NCI-H2196 treated with DMSO at 0.1 percent for 48 hours (cell line): Measurements from ENCODE around the gene TOP3B.
A peak's percentile ranks its signal among the peaks of the same experiment; 100 is the strongest.

ENCODE experiments used
- DNase-seq: peaks from one replicate; lab custom pipeline; 2025; ENCODE audit not compliant: unreplicated experiment; lab: John Stamatoyannopoulos, UW

TOP3B gene

DNA sequence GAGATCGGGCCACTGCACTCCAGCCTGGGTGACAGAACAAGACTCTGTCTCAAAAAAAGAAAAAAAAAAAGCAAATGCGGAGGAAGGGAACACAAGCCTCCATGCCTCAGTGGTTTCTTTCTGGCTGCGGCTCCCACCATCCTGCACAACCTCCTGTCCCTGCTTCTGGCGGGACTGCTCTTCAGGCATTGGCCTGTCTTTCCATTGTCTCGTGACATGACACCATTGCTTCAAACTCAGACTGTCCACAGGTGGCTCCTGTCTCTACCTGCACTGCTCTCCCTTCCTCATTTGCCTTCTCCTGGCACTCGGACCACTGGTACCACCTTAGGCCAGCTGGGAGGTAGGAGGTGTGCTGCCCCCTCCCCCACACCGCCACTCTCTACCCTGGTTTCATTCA is 19.3 kb downstream of the TOP3B start:
- DNase-seq, result no peak

DNA sequence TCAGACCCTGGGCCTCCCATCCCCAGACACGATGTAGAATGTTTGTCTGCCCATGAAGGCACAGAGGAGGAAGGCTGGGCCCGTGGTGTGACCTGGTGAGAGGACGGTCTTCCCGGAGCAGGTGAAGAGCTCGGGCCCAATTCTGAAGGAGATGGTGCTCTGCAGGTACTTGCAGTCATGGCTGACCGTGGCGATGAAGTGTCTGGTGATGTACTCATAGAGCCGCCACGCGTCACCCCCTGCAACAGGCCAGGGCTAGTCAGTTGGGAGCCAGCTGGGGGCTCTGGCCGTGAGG is 20.0 kb downstream of the TOP3B start:
- DNase-seq, result no peak

DNA sequence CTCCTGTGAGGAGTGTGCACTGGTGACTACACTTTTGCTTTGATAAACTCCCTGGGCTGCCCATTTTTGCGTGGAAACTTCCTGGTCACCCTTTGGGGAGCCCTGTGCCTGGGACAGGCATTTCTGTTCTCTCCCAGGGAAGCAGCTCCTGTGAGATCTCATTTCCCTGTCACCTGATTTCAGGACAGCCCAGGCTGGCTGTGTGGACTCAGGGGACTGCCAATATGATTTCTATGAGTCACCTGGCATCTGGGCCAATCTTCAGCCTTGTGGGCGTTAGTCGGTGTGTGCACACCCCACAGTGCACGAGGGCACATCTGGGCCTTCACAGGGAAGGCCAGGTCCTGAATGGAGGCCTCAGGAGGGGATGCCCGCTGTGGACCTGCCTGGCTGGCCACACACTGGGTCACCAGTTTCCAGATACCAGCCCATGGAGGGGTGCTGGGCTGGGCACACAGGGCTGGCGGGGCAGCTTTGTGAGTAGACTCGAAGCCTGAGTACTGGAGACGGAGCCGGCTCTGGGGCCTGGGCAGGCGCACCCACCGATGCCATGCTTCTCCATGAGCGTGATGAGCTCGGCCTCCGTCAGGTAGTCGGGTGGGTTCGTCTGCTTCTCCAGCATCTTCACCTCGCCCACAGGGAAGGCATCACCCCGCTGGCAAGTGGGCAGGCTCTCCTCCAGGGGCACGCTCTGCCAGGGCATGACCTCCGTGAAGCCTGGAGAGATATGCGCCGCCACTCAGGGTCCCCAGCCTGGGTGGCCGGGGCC is 20.5 kb downstream of the TOP3B start:
- DNase-seq, result no peak

DNA sequence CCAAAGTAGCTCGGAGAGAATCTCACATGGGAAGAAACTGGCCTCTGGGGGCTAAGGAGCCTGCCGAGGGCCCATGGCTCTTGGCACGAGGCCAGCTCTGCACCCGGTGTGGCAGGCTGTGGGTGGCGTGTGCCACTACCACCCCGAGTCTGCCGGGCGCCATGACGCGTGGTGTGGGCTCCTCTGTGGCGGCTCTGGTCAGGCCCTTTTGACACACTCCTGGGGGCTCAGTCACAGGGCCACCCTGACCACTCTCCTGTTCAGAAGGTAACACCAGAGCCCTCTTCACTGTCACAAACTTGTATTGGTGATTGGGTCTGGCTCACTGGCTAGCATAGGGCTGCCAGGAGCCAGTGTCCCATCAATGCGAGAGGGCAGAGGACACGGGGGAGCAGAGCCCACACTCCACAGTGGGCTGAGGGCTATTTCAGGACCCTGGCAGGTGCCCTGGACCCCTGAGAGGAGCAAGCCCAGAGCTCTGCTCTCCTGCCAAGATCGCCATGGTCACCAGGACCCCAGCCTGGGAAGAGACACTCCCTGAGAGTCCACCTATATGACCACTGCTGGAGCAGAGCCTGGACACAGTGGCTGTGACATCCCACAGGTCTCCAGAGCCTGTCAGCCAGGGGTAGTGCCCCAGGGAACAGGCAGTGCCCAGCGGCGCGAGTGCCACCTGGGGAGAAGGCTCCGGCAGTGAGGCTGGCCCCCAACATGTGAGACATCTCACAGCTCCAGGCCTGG is 21.3 kb downstream of the TOP3B start:
- DNase-seq, result no peak

DNA sequence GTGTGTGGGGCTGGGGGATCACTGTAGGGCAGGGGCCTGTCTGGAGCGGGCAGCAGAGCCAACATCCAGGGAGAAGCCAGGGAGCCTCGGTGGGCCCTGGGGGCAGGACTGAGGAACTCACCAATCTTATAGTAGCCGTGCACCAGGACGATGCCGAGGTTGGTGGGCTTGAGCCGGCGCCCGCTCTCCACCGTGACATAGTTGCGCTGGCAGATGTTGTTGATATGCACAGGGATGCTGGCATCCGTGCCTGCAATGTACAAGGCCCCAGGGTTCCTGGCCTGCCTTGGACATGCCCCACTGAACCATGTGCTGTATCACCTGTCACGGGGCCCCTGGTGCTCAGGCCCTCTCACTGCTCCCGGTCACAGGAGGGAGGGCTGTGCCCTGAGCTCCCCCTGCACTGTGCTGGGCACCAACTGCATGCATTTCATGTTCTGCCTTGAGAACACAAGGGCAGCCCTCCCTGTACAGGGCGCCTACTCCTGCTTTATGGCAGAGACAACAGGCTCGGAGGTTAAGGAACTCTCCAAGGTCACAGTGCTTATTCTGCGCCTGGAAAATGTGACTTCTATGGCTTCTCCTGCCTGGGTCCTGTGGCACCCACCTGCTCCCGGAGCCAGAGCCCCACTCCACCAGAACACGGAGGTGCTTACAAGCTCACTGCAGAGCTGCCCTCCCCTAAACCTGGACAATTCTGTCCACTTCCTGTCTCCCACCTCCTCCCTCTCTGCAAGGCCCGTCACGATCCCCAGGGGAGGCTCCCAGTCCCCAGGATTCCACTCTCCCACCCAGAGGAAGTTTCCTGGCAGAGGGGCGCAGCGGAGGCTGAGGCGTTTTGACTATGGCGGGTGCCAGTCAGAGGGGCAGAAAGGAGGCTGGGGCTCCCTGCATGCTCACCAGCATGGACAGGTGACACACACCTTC is 22.1 kb downstream of the TOP3B start:
- no peak for DNase-seq

DNA sequence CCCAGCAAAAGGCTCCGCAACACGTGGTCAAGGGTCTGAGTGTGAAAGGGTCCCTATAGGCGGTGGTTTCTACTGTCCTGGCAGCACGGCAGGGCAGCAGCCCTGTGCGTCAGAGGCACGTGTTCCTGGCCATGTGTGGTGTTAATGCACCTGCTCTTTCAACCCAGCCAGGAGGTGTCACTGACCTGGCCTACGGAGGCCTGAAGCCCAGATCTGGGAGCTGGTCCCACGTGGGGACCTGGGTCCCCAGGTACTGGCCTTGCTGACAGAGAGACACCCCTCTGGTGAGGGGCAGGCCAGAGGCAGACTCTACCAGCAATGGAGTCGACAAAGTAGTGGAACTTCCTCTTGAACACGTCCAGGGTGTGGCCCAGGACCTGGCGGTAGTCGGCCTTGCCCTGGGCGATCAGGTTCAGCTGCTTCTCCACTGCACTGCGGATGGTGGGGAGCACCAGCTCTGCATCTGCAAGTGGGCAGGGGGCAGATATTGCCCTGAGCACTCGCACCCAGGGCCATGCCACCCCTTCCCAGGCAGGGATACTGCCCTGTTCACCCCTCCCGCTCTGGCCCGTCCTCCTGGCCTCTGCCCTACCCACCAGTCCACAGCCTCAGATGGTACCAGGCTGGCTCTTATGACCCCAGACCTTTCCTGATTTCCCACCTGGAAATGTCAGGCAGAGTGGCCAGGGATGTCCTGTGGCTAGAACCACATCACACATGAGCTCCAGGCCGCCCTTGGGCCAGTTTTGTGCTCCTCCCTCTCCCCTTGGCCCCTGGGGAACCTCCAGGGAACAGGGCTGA is 23.1 kb downstream of the TOP3B start:
- no peak for DNase-seq

DNA sequence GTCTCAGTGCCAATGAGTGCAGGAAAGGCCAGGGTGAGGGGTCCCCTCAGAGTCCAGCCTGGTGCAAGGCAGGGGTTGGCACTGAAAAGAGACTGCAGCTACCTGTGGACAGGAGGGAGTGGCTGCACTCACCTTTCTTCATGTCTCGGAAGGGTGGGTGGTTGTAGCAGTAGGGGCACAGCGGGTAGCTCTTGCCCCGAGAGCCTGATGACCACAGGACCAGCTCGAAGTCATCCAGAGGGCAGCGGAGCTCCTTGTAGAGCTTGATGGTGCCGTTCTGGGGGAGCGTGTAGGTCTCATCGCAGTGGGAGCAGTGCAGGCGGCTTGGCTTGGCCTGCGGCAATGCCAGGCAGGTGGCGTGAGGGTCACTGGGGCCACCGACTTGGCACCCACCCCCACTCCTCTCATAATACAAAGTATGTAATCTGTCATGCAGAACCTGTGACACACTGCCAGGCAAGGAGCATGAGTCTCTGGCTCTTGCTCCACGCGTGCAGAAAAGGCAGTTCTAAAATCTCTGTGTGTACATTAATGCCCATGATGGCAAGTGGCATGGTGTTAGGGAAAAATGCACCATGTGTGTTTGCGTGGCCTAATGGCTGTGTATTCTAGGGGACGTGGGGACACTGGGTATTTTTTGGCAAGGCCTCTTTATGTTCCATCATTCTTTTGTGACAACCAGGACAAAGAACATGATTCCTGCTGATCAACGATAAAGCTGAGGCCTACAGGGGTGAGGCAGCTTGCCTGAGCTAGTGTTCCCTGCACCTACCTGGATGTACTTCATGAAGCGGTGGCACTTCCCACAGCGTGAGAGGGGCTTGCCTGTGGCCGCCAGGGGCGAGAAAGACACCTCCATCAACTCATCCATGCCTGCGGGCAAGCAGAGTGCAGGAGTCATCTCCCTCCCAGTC is 24.0 kb downstream of the TOP3B start:
- no peak for DNase-seq

DNA sequence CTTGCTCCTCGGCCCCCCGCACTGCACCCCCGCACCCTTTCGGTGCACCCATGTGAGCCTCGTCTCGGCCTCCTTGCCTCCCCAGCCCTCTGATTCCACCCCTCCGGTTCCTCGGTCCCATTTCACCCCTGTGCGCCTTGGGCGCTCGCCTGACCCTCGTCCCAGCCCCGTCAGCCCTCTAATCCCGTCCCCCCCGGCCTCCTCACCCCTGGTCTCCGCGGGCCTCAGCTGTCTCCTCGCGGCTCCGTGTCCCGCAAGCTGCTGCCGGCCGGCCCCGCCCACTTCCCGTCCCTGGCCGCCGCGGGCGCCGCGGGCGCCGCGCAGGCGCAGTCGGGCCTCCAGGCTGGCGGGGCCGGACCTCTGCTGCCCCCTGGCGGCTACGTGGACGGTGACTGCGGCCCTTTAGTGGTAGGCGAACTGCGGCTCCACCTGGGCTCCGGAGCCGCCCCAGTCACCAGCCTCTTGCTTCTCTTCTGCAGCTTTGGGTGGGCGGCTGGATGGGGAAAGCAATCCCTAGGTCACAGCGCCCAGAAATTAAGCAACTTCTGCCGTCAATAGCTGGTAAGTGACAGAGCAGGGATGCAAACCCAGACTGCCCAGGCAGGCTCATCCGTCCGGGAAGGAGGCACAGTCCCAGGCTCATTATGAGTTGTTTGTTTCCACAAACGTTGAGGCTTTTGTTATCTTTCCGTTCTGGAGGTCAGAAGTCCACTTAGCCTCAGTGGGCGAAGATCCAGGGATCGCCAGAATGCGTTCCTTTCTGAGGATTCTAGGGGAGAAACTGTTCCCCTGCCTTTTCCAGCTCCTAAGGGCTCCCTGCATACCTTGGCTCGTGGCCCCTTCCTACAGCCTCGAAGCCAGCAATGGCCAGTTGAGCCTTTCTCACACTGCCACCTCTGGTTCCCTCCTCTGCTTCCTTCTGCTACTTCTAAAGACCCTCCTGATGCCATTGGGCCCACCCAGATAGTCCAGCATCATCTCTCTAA is 29.7 kb downstream of the TOP3B start, which contains the start of gene PPM1F:
TSS of gene PPM1F (minus strand) at position 263 of the 986 bp plus-strand sequence. CDS start 6,800 bp downstream, outside the sequence.
- peak; percentile 40 for DNase-seq

DNA sequence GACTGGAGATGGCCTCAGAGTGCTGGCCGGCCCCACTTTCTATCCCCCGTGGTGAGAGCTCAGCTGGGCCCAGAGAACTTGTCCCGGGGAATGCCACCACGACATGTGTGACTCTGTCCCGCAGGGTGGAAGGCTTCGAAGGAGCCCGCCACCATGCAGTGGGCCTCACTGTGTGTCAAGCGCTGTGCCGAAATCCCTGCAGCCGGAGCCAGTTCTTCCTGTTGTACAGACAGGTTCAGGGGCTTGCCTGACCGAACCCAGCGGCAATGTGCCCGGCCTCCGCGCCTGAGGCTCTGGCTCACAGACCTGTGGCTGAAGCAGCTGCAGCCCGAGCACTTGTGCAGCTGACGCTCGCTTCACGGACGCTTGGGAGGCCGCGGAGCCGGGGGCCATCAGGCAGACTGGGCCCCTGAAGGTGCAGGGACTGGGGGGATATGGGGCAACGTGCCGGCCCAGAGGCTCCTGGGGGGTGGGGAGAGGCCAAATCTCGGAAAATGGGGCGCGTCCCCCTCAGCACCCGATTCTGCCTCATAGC is 30.6 kb downstream of the TOP3B start:
- no peak for DNase-seq

DNA sequence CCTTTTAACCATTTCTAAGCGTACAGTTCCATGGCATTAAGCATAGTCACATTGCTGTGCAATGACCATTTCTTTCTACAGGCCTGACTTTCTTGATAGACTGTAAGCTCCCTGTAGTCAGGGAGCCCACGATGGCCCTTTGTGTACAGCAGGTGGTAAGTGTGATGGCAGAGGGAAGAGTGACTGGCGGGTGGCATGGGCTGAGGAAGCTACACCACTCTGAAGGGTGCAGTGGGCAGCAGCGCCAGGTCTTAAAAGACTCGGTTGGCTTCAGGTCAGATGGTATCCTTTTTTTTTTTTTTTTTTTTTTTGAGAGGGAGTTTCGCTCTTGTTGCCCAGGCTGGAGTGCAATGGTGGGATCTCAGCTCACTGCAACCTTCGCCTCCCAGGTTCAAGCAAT is 31.5 kb downstream of the TOP3B start:
- DNase-seq, result no peak

DNA sequence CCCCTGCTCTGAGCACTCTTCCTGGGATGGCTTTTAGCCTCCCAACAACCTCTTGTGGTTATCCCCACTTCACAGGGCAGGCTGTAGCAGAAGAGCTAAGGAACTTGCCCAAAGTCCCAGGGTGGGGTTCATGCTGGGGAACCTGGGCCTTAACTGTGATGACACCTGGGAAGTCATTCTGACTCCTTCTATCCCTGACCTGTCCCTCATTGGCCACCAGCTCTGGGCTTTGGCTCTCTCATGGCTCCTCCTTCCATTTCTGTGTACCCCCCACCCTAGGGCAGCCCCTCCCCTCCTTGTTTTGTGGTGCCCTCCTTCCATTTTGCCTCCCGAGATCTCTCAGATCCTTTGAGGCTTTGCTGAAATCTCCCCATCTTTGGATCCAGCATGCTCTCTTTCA is 32.6 kb downstream of the TOP3B start:
- DNase-seq, result no peak

DNA sequence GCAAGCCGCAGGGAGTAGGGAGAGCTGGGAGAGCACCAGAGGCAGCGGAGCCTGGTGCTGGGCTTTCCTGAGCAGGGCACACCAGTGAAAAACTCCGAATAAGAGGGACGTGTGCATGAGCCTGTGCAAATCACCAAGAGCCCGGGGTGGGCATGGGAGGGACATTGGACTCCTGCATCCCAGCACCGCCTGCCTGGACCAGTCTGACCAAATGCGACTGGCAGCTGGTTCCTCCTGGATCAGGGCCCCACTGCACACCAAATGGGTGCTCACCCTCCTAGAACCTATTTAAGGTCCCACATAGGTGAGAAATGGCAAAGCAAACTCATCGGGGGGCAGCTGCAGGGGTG is 33.0 kb downstream of the TOP3B start:
- DNase-seq, result no peak

DNA sequence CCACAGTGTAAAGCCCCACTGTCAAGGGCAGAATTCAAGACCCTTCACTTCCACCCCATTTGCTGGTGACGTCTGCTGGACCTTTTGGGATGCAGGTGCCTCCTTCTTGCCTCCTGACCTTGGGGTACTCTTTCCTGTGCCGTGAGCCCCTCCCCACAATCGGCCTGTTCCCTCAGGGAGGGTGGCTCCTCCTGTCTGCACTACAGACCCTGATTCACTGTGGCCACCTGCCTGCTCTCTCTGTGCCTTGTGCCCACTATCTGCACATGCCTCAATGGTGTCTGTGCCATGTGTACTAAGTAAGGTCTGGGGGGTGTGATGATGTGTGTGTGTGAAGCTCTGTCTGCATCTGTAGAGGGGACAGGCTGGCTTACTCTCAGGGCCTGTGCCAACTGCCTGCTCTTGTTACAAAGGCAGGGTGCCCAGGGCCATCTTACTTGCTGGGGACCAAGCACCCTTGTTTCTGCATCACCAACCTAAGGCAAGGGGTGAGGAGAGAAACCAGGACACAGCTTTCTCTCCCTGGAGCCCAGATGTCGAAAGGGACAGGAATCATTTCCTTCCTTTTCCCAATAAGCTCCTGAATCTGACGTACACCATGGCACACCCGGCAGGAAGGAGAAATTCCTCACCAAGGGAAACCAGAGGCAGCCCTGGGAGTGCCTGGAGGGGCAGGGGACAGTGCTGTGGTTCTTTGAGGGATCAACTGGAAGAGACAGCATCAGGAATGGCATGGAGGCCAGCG is 33.6 kb downstream of the TOP3B start:
- DNase-seq, result no peak

DNA sequence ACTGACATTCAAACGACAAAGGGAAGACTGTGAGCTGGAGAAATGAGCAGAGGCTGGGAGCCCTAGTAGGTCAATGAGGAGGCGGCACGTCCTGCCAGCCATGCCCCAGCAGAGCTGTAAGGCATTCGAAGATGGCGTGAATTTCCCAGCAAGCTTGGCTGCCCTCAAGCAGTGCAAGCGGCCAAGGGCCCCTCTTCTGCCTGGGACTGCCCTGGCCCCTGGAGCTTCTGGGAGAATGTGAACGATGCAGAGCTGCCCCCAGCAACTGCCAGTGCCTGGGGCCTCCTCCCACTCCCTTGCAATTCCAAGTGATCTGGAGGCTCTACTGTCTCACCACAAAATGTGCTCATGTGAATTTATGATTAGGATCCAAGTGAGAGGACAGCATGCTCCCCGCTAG is 34.2 kb downstream of the TOP3B start:
- no peak for DNase-seq

DNA sequence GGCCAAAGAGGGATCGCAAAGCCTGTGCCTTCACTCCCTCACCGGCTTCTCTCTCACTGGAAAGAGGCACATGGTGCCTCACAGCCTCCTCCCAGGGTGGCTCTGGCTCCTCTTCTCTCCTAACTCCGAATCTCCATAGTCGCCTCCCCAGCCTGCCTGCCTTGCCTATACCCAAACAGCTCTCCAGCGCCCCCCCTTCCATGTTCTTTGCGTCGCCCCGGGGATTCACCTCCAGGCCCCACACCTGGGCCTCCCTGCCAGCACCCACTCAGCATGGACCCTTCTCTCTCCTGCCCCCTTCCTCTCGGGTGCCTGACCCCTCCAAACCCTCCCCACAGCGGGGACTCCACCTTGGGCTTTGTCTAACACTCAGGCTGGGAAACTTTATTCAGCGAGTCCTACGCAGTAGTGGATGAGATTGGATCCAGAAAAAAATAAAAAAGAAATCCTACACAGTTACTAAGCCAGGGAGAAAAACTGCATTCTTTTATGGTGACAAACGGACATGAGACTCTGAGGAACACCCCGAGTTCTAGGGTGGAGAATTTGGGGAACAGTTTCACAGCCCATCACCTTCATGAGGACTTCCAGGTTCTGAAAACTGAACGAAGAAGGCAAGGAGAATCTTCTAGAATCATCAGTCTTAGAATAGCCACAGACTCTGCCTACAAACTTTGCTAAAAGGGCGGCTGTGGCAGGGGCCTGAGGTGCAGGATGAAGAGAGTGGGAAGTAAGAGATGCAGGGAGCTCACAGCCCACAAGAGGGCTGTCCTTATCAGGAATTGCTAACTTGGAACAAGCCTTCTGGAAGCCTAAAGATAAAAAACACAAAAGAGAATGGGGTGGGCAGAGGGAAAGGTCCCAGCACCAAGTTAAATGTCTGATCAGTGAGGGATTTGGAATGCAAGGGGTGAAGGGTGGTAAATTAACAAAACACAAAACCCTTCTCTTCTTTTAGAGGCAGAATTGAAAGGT is 35.3 kb downstream of the TOP3B start:
- no peak for DNase-seq

DNA sequence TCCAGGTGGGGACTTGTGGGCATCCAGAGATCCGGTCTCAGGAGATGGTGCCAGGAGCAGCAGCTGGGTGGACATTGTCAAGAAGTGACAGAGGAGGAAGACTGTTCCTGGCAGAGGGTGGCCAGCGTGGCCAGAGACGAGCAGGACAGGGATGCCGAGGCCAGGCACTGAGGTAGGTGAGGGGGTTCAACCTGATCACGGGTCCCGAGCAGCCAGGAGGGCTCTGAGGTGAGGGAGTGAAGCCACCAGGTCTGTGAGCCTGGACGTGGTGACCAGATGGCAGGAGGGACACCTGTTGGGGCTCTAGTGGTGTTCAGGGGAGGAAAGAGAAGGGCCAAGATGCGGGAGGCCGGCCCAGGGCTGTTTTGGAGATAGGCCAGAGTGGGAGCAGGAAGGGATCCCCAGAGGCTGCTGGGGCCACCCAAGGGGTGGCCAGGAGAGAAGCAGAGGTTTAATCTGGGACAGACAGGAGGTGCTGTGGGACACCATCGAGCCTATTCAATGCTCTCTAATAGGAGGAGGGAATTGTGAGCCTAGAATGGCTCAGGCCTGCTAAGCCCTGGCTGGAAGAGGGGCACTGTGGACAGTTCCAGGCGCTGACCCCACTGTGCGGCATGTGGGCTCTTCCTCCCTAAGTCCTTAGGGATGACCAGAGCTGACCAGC is 36.2 kb downstream of the TOP3B start:
- no peak for DNase-seq
